ENCODE measurements around the gene SOWAHC.

The SOWAHC gene

GRCh38 chr2:109666466-109666865, 52.3 kb downstream of the SOWAHC start:
- no peak for TF ChIP-seq JUND (IDR thresholded peaks at IDR 0.05; ENCODE audit: low read depth)
- in situ Hi-C loops (cut with HindIII; ENCODE audit: low pct_unique_long_range_greater_than_20kb, low sequenced_read_pairs): no loop called here
- DNase-seq (ENCODE audit: low read depth in 1 of 2, low spot score in 1 of 2): no peak
